Measurements from ENCODE around the gene BRCA1.
A peak's percentile ranks its signal among the peaks of the same experiment; 100 is the strongest.

BRCA1 gene

GRCh38 chr17:43021741-43022512, 103.2 kb downstream of the BRCA1 start, which contains the start of gene VAT1:
TSS of gene VAT1 (minus strand) at chr17:43022385. CDS start at chr17:43022322, 63 bp downstream.
- Histone ChIP-seq H3K9me3 (ENCODE audit: control insufficient read depth, insufficient read depth, low read depth, low read length) (no peaks in the 10 kb centered on the region), H3K27ac (ENCODE audit: low read depth, low read length) (peak within 1 kb of the TSS; percentile 76; the same call in 1 of the 2 replicates), H3K9ac (ENCODE audit: low read length) (peak within 1 kb of the TSS; percentile 88), H3K27me3 (ENCODE audit: control insufficient read depth, insufficient read depth, low read length) (no peaks in the 10 kb centered on the region), H3K4me3 (ENCODE audit: low read depth, low read length) (peak within 1 kb of the TSS; percentile 100), H3K36me3 (ENCODE audit: control insufficient read depth, insufficient read depth, low read length) (peaks cover 27% of the 10 kb centered on the region), H3K4me1 (ENCODE audit: control insufficient read depth, insufficient read depth, low read length) (peaks cover 21% of the 10 kb centered on the region)

GRCh38 chr17:43020789-43021740, 104.1 kb downstream of the BRCA1 start:
- H3K36me3 ChIP-seq (ENCODE audit: control insufficient read depth, insufficient read depth, low read length): peaks cover 33% of the 10 kb centered on the region
- H3K9ac ChIP-seq (ENCODE audit: low read length): peak overlapping the region; percentile 88
- H3K27me3 ChIP-seq (ENCODE audit: control insufficient read depth, insufficient read depth, low read length): no peaks in the 10 kb centered on the region
- H3K9me3 ChIP-seq (ENCODE audit: control insufficient read depth, insufficient read depth, low read depth, low read length): no peaks in the 10 kb centered on the region
- peak overlapping the region; percentile 76; the same call in 1 of the 2 replicates for H3K27ac ChIP-seq (ENCODE audit: low read depth, low read length)
- H3K4me3 ChIP-seq (ENCODE audit: low read depth, low read length): peak overlapping the region; percentile 100
- peaks cover 20% of the 10 kb centered on the region for H3K4me1 ChIP-seq (ENCODE audit: control insufficient read depth, insufficient read depth, low read length)

- Histone ChIP-seq H3K9me3 (ENCODE audit: control insufficient read depth, insufficient read depth, low read depth, low read length) (no peaks in the 10 kb centered on the region), H3K4me1 (ENCODE audit: control insufficient read depth, insufficient read depth, low read length) (peaks cover 24% of the 10 kb centered on the region), H3K36me3 (ENCODE audit: control insufficient read depth, insufficient read depth, low read length) (peaks cover 43% of the 10 kb centered on the region), H3K27ac (ENCODE audit: low read depth, low read length) (peak overlapping the region; percentile 22; the same call in 1 of the 2 replicates), H3K4me3 (ENCODE audit: low read depth, low read length) (peak overlapping the region; percentile 42), H3K9ac (ENCODE audit: low read length) (peak overlapping the region; percentile 55), H3K27me3 (ENCODE audit: control insufficient read depth, insufficient read depth, low read length) (no peaks in the 10 kb centered on the region)
These were observed 105.0 kb downstream of the BRCA1 start for GRCh38 chr17:43020030-43020621.

- peak overlapping the region; percentile 42; the same call in 1 of the 2 replicates for H3K4me3 ChIP-seq (ENCODE audit: low read depth, low read length)
- peaks cover 31% of the 10 kb centered on the region for H3K4me1 ChIP-seq (ENCODE audit: control insufficient read depth, insufficient read depth, low read length)
- no peaks in the 10 kb centered on the region for H3K9me3 ChIP-seq (ENCODE audit: control insufficient read depth, insufficient read depth, low read depth, low read length)
- peaks cover 50% of the 10 kb centered on the region for H3K36me3 ChIP-seq (ENCODE audit: control insufficient read depth, insufficient read depth, low read length)
- peak overlapping the region; percentile 55 for H3K9ac ChIP-seq (ENCODE audit: low read length)
- no peaks in the 10 kb centered on the region for H3K27me3 ChIP-seq (ENCODE audit: control insufficient read depth, insufficient read depth, low read length)
- H3K27ac ChIP-seq (ENCODE audit: low read depth, low read length): peak overlapping the region; percentile 22; the same call in 1 of the 2 replicates
These were observed 105.7 kb downstream of the BRCA1 start for GRCh38 chr17:43019418-43019817.

GRCh38 chr17:43018932-43019331, 106.2 kb downstream of the BRCA1 start:
- Histone ChIP-seq H3K9ac (ENCODE audit: low read length) (no peak overlapping the region), H3K36me3 (ENCODE audit: control insufficient read depth, insufficient read depth, low read length) (peaks cover 52% of the 10 kb centered on the region), H3K4me3 (ENCODE audit: low read depth, low read length) (no peak overlapping the region), H3K27ac (ENCODE audit: low read depth, low read length) (no peak overlapping the region), H3K9me3 (ENCODE audit: control insufficient read depth, insufficient read depth, low read depth, low read length) (no peaks in the 10 kb centered on the region), H3K4me1 (ENCODE audit: control insufficient read depth, insufficient read depth, low read length) (peaks cover 36% of the 10 kb centered on the region), H3K27me3 (ENCODE audit: control insufficient read depth, insufficient read depth, low read length) (no peaks in the 10 kb centered on the region)

- no peak overlapping the region for H3K4me3 ChIP-seq (ENCODE audit: low read depth, low read length)
- peak overlapping the region; percentile 9 for H3K9ac ChIP-seq (ENCODE audit: low read length)
- no peak overlapping the region for H3K27ac ChIP-seq (ENCODE audit: low read depth, low read length)
These were observed 106.9 kb downstream of the BRCA1 start for GRCh38 chr17:43018008-43018853.

GRCh38 chr17:43016216-43016615, 108.9 kb downstream of the BRCA1 start:
- Histone ChIP-seq H3K27me3 (ENCODE audit: control insufficient read depth, insufficient read depth, low read length) (no peaks in the 10 kb centered on the region), H3K36me3 (ENCODE audit: control insufficient read depth, insufficient read depth, low read length) (peaks cover 52% of the 10 kb centered on the region), H3K9ac (ENCODE audit: low read length) (peak overlapping the region; percentile 17)

More at GRCh38 chr17:43018008-43018853, 106.9 kb downstream of the BRCA1 start:
- H3K27me3 ChIP-seq (ENCODE audit: control insufficient read depth, insufficient read depth, low read length): no peaks in the 10 kb centered on the region
- H3K4me1 ChIP-seq (ENCODE audit: control insufficient read depth, insufficient read depth, low read length): peaks cover 36% of the 10 kb centered on the region
- H3K36me3 ChIP-seq (ENCODE audit: control insufficient read depth, insufficient read depth, low read length): peaks cover 52% of the 10 kb centered on the region
- no peaks in the 10 kb centered on the region for H3K9me3 ChIP-seq (ENCODE audit: control insufficient read depth, insufficient read depth, low read depth, low read length)

GRCh38 chr17:43015579-43015978, 109.6 kb downstream of the BRCA1 start:
- H3K27me3 ChIP-seq (ENCODE audit: control insufficient read depth, insufficient read depth, low read length): no peaks in the 10 kb centered on the region
- no peaks in the 10 kb centered on the region for H3K9me3 ChIP-seq (ENCODE audit: control insufficient read depth, insufficient read depth, low read depth, low read length)
- peaks cover 52% of the 10 kb centered on the region for H3K36me3 ChIP-seq (ENCODE audit: control insufficient read depth, insufficient read depth, low read length)
- H3K4me3 ChIP-seq (ENCODE audit: low read depth, low read length): no peak overlapping the region
- no peak overlapping the region for H3K27ac ChIP-seq (ENCODE audit: low read depth, low read length)
- H3K9ac ChIP-seq (ENCODE audit: low read length): no peak overlapping the region
- H3K4me1 ChIP-seq (ENCODE audit: control insufficient read depth, insufficient read depth, low read length): peaks cover 36% of the 10 kb centered on the region

More at GRCh38 chr17:43016216-43016615, 108.9 kb downstream of the BRCA1 start:
- H3K27ac ChIP-seq (ENCODE audit: low read depth, low read length): no peak overlapping the region
- H3K9me3 ChIP-seq (ENCODE audit: control insufficient read depth, insufficient read depth, low read depth, low read length): no peaks in the 10 kb centered on the region
- H3K4me1 ChIP-seq (ENCODE audit: control insufficient read depth, insufficient read depth, low read length): peaks cover 36% of the 10 kb centered on the region
- H3K4me3 ChIP-seq (ENCODE audit: low read depth, low read length): no peak overlapping the region

GRCh38 chr17:43014649-43015542, 110.3 kb downstream of the BRCA1 start:
- H3K36me3 ChIP-seq (ENCODE audit: control insufficient read depth, insufficient read depth, low read length): peaks cover 49% of the 10 kb centered on the region
- H3K9ac ChIP-seq (ENCODE audit: low read length): no peak overlapping the region
- no peaks in the 10 kb centered on the region for H3K27me3 ChIP-seq (ENCODE audit: control insufficient read depth, insufficient read depth, low read length)
- no peaks in the 10 kb centered on the region for H3K9me3 ChIP-seq (ENCODE audit: control insufficient read depth, insufficient read depth, low read depth, low read length)
- H3K27ac ChIP-seq (ENCODE audit: low read depth, low read length): no peak overlapping the region
- peaks cover 29% of the 10 kb centered on the region for H3K4me1 ChIP-seq (ENCODE audit: control insufficient read depth, insufficient read depth, low read length)
- no peak overlapping the region for H3K4me3 ChIP-seq (ENCODE audit: low read depth, low read length)
